Mucosa of gallbladder (tissue), 1 donor: ENCODE data around the gene RPL27. TPM values are rescaled to one million over a fixed set of nuclear protein-coding genes. Genes with fewer than 3 reads are reported as not detected.
"Not testable (repeated sequence)": the region's sequence is repeated elsewhere in the genome, so short reads cannot be mapped to it uniquely, and the experiment has no call there.

Experiments used
- DNase-seq: peaks from one replicate; pipeline ENCODE4 v3.0.0-alpha.2; 2020; ENCODE audit warnings: low spot score
- total RNA-seq: library from RNA; stranded (reverse); gene quantifications from one replicate; pipeline ENCODE4 v1.2.1, GENCODE V29; 2021
- donor health status: DM: no; HTN: no; CAD: no.

The RPL27 gene
- total RNA-seq = 611 TPM

GRCh38 chr17:42997984-42998938, at the start of gene RPL27:
Gene RPL27 (plus strand): TSS chr17:42998419. CDS start chr17:42998751, 332 bp downstream.
- peak; percentile 99 for DNase-seq

- DNase-seq = no peak
Observed at GRCh38 chr17:42950044-42950783, 48.0 kb upstream of the RPL27 start.

GRCh38 chr17:42953669-42954068, 44.5 kb upstream of the RPL27 start:
- no peak for DNase-seq

- DNase-seq = peak; percentile 94
Observed at GRCh38 chr17:42964161-42964932, 33.9 kb upstream of the RPL27 start, which contains the start of gene AARSD1. Gene AARSD1 (minus strand): TSS chr17:42964454. CDS start chr17:42964440, 14 bp downstream.

GRCh38 chr17:42967925-42968324, 30.3 kb upstream of the RPL27 start:
- DNase-seq = no peak

GRCh38 chr17:42969001-42969581, 29.1 kb upstream of the RPL27 start:
- no peak for DNase-seq

- DNase-seq = no peak
Observed at GRCh38 chr17:42971589-42971988, 26.6 kb upstream of the RPL27 start.

- not testable (repeated sequence) for DNase-seq
Observed at GRCh38 chr17:42973323-42973722, 24.9 kb upstream of the RPL27 start.

GRCh38 chr17:42975265-42975664, 23.0 kb upstream of the RPL27 start:
- no peak for DNase-seq

GRCh38 chr17:42975701-42976100, 22.5 kb upstream of the RPL27 start:
- DNase-seq = not testable (repeated sequence)

- DNase-seq = peak; percentile 23
Observed at GRCh38 chr17:42979511-42980273, 18.5 kb upstream of the RPL27 start, which contains the start of gene PTGES3L. Gene PTGES3L (minus strand): TSS chr17:42980080. CDS start chr17:42980053, 27 bp downstream.

GRCh38 chr17:42980274-42980765, 17.9 kb upstream of the RPL27 start, which contains the start of gene RUNDC1:
Gene RUNDC1 (plus strand): TSS chr17:42980565. CDS start chr17:42980577, 12 bp downstream.
- peak; percentile 95 for DNase-seq

- peak; percentile 29 for DNase-seq
Observed at GRCh38 chr17:42980766-42981397, 17.3 kb upstream of the RPL27 start.

GRCh38 chr17:42982266-42982665, 16.0 kb upstream of the RPL27 start:
- no peak for DNase-seq

GRCh38 chr17:42985225-42985624, 13.0 kb upstream of the RPL27 start:
- no peak for DNase-seq

GRCh38 chr17:42989141-42989540, 9.1 kb upstream of the RPL27 start:
- DNase-seq = no peak

- DNase-seq = no peak
Observed at GRCh38 chr17:42989726-42990652, 8.2 kb upstream of the RPL27 start.

GRCh38 chr17:42991471-42991870, 6.7 kb upstream of the RPL27 start:
- no peak for DNase-seq

GRCh38 chr17:42992872-42993271, 5.3 kb upstream of the RPL27 start:
- DNase-seq = no peak
